ENCODE results near the gene PCYT1A. TPM values are rescaled to one million over a fixed set of nuclear protein-coding genes. Genes with fewer than 3 reads are reported as not detected.

PCYT1A gene
- total and polyA plus RNA-seq, 2 donors (not counting 3 experiments of a cell fraction or from before 2014, with no cell fraction given): 50.3 to 65.5 TPM

GRCh38 chr3:196270499-196270898 lies 17.0 kb downstream of the PCYT1A start:
- H3K4me3 ChIP-seq (replicated peaks in 1 of 3; ENCODE audit: insufficient read depth in 1 of 3, low read depth in 1 of 3, low read length in 3 of 3): no peak overlapping the region
- H3K79me2 ChIP-seq (ENCODE audit: control insufficient read depth, insufficient read depth, low read length): peaks cover 29% of the 10 kb centered on the region
- H3K27ac ChIP-seq (ENCODE audit: insufficient read depth, low read depth, low read length): no peak overlapping the region
- no TSS peak for BruUV-seq (replicated peaks)
- H3K27me3 ChIP-seq (ENCODE audit: control insufficient read depth in 2 of 2, insufficient read depth in 2 of 2, low read length in 2 of 2): no peaks in the 10 kb centered on the region
- H3K4me2 ChIP-seq (ENCODE audit: insufficient read depth, low read length): no peak overlapping the region
- FAIRE-seq (no peak), DNase-seq (ENCODE audit: low read depth, low spot score) (no peak)
- H3K4me1 ChIP-seq (ENCODE audit: control insufficient read depth, extremely low read depth, insufficient read depth, low read length): no peaks in the 10 kb centered on the region
- intact Hi-C loops (cut with micrococcal nuclease) (no loop called here), dilution Hi-C loops (cut with MboI; ENCODE audit: extremely low pct_ligation_motif_present, low sequenced_read_pairs) (loop anchor here (10.0 kb wide), 1 partner anchor 174 kb away; no protein-coding TSS in a partner anchor)
- ChIA-PET CTCF (no interaction called here), POLR2A (no interaction called here)
- H2AFZ ChIP-seq (ENCODE audit: low read depth, low read length): no peak overlapping the region
- H3K9me3 ChIP-seq (replicated peaks; ENCODE audit: control insufficient read depth, insufficient read depth, low read length): no peaks in the 10 kb centered on the region
- peaks cover 4 to 10% of the 10 kb centered on the region in 2 experiments for H3K36me3 ChIP-seq (ENCODE audit: control insufficient read depth in 2 of 2, extremely low read depth in 1 of 2, insufficient read depth in 2 of 2, low read length in 2 of 2)
- no peak for TF ChIP-seq MYC (IDR thresholded peaks at IDR 0.05; ENCODE audit: low read depth, low read length)
- TF ChIP-seq POLR2A (IDR thresholded peaks at IDR 0.05; ENCODE audit: low read depth, low read length): no peak
- no peak for TF ChIP-seq JUN (IDR thresholded peaks at IDR 0.05; ENCODE audit: borderline replicate concordance, insufficient read depth, insufficient read length, low read depth)
- TF ChIP-seq CTCF (IDR thresholded peaks at IDR 0.05; ENCODE audit: extremely low read depth in 1 of 2, insufficient read depth in 1 of 2, low read depth in 1 of 2, low read length in 2 of 2): no peak
- no peak for TF ChIP-seq FOS (IDR thresholded peaks at IDR 0.05; ENCODE audit: borderline replicate concordance, insufficient read depth, low read length)
- TF ChIP-seq, protein P1, sequence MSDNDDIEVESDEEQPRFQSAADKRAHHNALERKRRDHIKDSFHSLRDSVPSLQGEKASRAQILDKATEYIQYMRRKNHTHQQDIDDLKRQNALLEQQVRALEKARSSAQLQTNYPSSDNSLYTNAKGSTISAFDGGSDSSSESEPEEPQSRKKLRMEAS (IDR thresholded peaks at IDR 0.05; ENCODE audit: insufficient read depth, insufficient read length): no peak
- TF ChIP-seq EZH2 (IDR thresholded peaks at IDR 0.05; ENCODE audit: borderline replicate concordance, low read depth, low read length, severe bottlenecking): no peak
- no peak for TF ChIP-seq POLR2AphosphoS5 (IDR thresholded peaks at IDR 0.05; ENCODE audit: insufficient read depth, low read depth, low read length)
- no peak for TF ChIP-seq GATA2 (IDR thresholded peaks at IDR 0.05; ENCODE audit: insufficient read depth, insufficient read length, low read depth, low read length)
- H3K9me1 ChIP-seq (replicated peaks; ENCODE audit: control insufficient read depth, extremely low read depth, insufficient read depth, low read length): no peaks in the 10 kb centered on the region
- no peaks in the 10 kb centered on the region for H4K20me1 ChIP-seq (replicated peaks; ENCODE audit: control insufficient read depth, extremely low read depth, insufficient read depth, low read length)
- H3K9ac ChIP-seq (replicated peaks; ENCODE audit: extremely low read depth, insufficient read depth, low read length): no peak overlapping the region
